ENCODE data around the gene RIT2. TPM values are rescaled to one million over a fixed set of nuclear protein-coding genes. Genes with fewer than 3 reads are reported as not detected.

The RIT2 gene
- total RNA-seq, 2 experiments from 2014 or later = not detected

- ChIA-PET POLR2A (no interaction called here), CTCF (no interaction called here)
- H3K36me3 Mint-ChIP-seq (ENCODE audit: low read depth) = no peaks in the 10 kb centered on the region
- H3K4me1 Mint-ChIP-seq (ENCODE audit: low read depth) = no peaks in the 10 kb centered on the region
- H3K27ac Mint-ChIP-seq = no peak overlapping the region
- H3K9me3 Mint-ChIP-seq (ENCODE audit: insufficient read depth) = peaks cover 9% of the 10 kb centered on the region
- ATAC-seq (no peak), DNase-seq (no peak)
- no peak overlapping the region for H3K4me3 Mint-ChIP-seq
- no peaks in the 10 kb centered on the region for H3K27me3 Mint-ChIP-seq (ENCODE audit: low read depth)
Observed at GRCh38 chr18:42909095-42909494, 206.4 kb downstream of the RIT2 start.

GRCh38 chr18:42906761-42907160 lies 208.7 kb downstream of the RIT2 start:
- ATAC-seq = no peak
- Mint-ChIP-seq H3K27me3 (ENCODE audit: low read depth) (no peaks in the 10 kb centered on the region), H3K27ac (no peak overlapping the region), H3K4me1 (ENCODE audit: low read depth) (no peaks in the 10 kb centered on the region), H3K4me3 (no peak overlapping the region), H3K9me3 (ENCODE audit: insufficient read depth) (peaks cover 6% of the 10 kb centered on the region), H3K36me3 (ENCODE audit: low read depth) (no peaks in the 10 kb centered on the region)
- no peak for DNase-seq
- CTCF ChIA-PET = no interaction called here
- POLR2A ChIA-PET = no interaction called here

- DNase-seq (no peak), ATAC-seq (no peak)
- ChIA-PET CTCF (no interaction called here), POLR2A (no interaction called here)
- no peaks in the 10 kb centered on the region for H3K27me3 Mint-ChIP-seq (ENCODE audit: low read depth)
- H3K4me3 Mint-ChIP-seq = no peak overlapping the region
- no peaks in the 10 kb centered on the region for H3K9me3 Mint-ChIP-seq (ENCODE audit: insufficient read depth)
- H3K4me1 Mint-ChIP-seq (ENCODE audit: low read depth) = no peaks in the 10 kb centered on the region
- no peak overlapping the region for H3K27ac Mint-ChIP-seq
- no peaks in the 10 kb centered on the region for H3K36me3 Mint-ChIP-seq (ENCODE audit: low read depth)
Observed at GRCh38 chr18:42901161-42901560, 214.3 kb downstream of the RIT2 start.

GRCh38 chr18:42893977-42894376 lies 221.5 kb downstream of the RIT2 start:
- H3K4me1 Mint-ChIP-seq (ENCODE audit: low read depth) = no peaks in the 10 kb centered on the region

GRCh38 chr18:42892181-42892580 lies 223.3 kb downstream of the RIT2 start:
- no peaks in the 10 kb centered on the region for H3K9me3 Mint-ChIP-seq (ENCODE audit: insufficient read depth)
- H3K4me3 Mint-ChIP-seq = no peak overlapping the region
- H3K36me3 Mint-ChIP-seq (ENCODE audit: low read depth) = no peaks in the 10 kb centered on the region
- POLR2A ChIA-PET = no interaction called here
- H3K27ac Mint-ChIP-seq = no peak overlapping the region
- no peak for DNase-seq
- H3K27me3 Mint-ChIP-seq (ENCODE audit: low read depth) = no peaks in the 10 kb centered on the region
- no peaks in the 10 kb centered on the region for H3K4me1 Mint-ChIP-seq (ENCODE audit: low read depth)
- CTCF ChIA-PET = no interaction called here
- ATAC-seq = no peak

More at GRCh38 chr18:42893977-42894376, 221.5 kb downstream of the RIT2 start:
- Mint-ChIP-seq H3K27me3 (ENCODE audit: low read depth) (no peaks in the 10 kb centered on the region), H3K4me3 (no peak overlapping the region), H3K9me3 (ENCODE audit: insufficient read depth) (no peaks in the 10 kb centered on the region), H3K27ac (no peak overlapping the region), H3K36me3 (ENCODE audit: low read depth) (no peaks in the 10 kb centered on the region)
- ATAC-seq (no peak), DNase-seq (no peak)
- POLR2A ChIA-PET = no interaction called here
- CTCF ChIA-PET = no interaction called here

GRCh38 chr18:42891705-42892104 lies 223.8 kb downstream of the RIT2 start:
- H3K27me3 Mint-ChIP-seq (ENCODE audit: low read depth) = no peaks in the 10 kb centered on the region
- H3K9me3 Mint-ChIP-seq (ENCODE audit: insufficient read depth) = no peaks in the 10 kb centered on the region
- POLR2A ChIA-PET = no interaction called here
- ATAC-seq (no peak), DNase-seq (no peak)
- no peaks in the 10 kb centered on the region for H3K4me1 Mint-ChIP-seq (ENCODE audit: low read depth)
- no peak overlapping the region for H3K27ac Mint-ChIP-seq
- H3K36me3 Mint-ChIP-seq (ENCODE audit: low read depth) = no peaks in the 10 kb centered on the region
- CTCF ChIA-PET = no interaction called here
- H3K4me3 Mint-ChIP-seq = no peak overlapping the region

- no peaks in the 10 kb centered on the region for H3K27me3 Mint-ChIP-seq (ENCODE audit: low read depth)
- POLR2A ChIA-PET = no interaction called here
- peaks cover 5% of the 10 kb centered on the region for H3K9me3 Mint-ChIP-seq (ENCODE audit: insufficient read depth)
- CTCF ChIA-PET = no interaction called here
- no peak overlapping the region for H3K4me3 Mint-ChIP-seq
- no peak for ATAC-seq
- H3K4me1 Mint-ChIP-seq (ENCODE audit: low read depth) = no peaks in the 10 kb centered on the region
- H3K36me3 Mint-ChIP-seq (ENCODE audit: low read depth) = no peaks in the 10 kb centered on the region
- no peak for DNase-seq
- H3K27ac Mint-ChIP-seq = no peak overlapping the region
Observed at GRCh38 chr18:42883169-42883568, 232.3 kb downstream of the RIT2 start.

GRCh38 chr18:42882122-42882521 lies 233.4 kb downstream of the RIT2 start:
- DNase-seq (no peak), ATAC-seq (no peak)
- Mint-ChIP-seq H3K9me3 (ENCODE audit: insufficient read depth) (peaks cover 5% of the 10 kb centered on the region), H3K36me3 (ENCODE audit: low read depth) (no peaks in the 10 kb centered on the region), H3K4me1 (ENCODE audit: low read depth) (no peaks in the 10 kb centered on the region), H3K27ac (no peak overlapping the region), H3K4me3 (no peak overlapping the region), H3K27me3 (ENCODE audit: low read depth) (no peaks in the 10 kb centered on the region)
- POLR2A ChIA-PET = no interaction called here
- CTCF ChIA-PET = no interaction called here

GRCh38 chr18:42872838-42873237 lies 242.6 kb downstream of the RIT2 start:
- no peak for ATAC-seq
- no peaks in the 10 kb centered on the region for H3K9me3 Mint-ChIP-seq (ENCODE audit: insufficient read depth)

GRCh38 chr18:42864876-42865275 lies 250.6 kb downstream of the RIT2 start:
- Mint-ChIP-seq H3K4me3 (no peak overlapping the region), H3K4me1 (ENCODE audit: low read depth) (no peaks in the 10 kb centered on the region), H3K9me3 (ENCODE audit: insufficient read depth) (peaks cover 7% of the 10 kb centered on the region), H3K27me3 (ENCODE audit: low read depth) (no peaks in the 10 kb centered on the region), H3K27ac (no peak overlapping the region), H3K36me3 (ENCODE audit: low read depth) (no peaks in the 10 kb centered on the region)
- ChIA-PET CTCF (no interaction called here), POLR2A (no interaction called here)
- no peak for DNase-seq
- no peak for ATAC-seq

More at GRCh38 chr18:42872838-42873237, 242.6 kb downstream of the RIT2 start:
- no peak overlapping the region for H3K4me3 Mint-ChIP-seq
- no peak overlapping the region for H3K27ac Mint-ChIP-seq
- no peaks in the 10 kb centered on the region for H3K36me3 Mint-ChIP-seq (ENCODE audit: low read depth)
- CTCF ChIA-PET = no interaction called here
- DNase-seq = no peak
- H3K4me1 Mint-ChIP-seq (ENCODE audit: low read depth) = no peaks in the 10 kb centered on the region
- POLR2A ChIA-PET = no interaction called here
- no peaks in the 10 kb centered on the region for H3K27me3 Mint-ChIP-seq (ENCODE audit: low read depth)

- POLR2A ChIA-PET = no interaction called here
- ATAC-seq (no peak), DNase-seq (no peak)
- Mint-ChIP-seq H3K27ac (no peak overlapping the region), H3K4me3 (no peak overlapping the region), H3K27me3 (ENCODE audit: low read depth) (no peaks in the 10 kb centered on the region), H3K36me3 (ENCODE audit: low read depth) (no peaks in the 10 kb centered on the region), H3K4me1 (ENCODE audit: low read depth) (no peaks in the 10 kb centered on the region), H3K9me3 (ENCODE audit: insufficient read depth) (peaks cover 7% of the 10 kb centered on the region)
- CTCF ChIA-PET = no interaction called here
Observed at GRCh38 chr18:42861271-42861670, 254.2 kb downstream of the RIT2 start.

- Mint-ChIP-seq H3K27me3 (ENCODE audit: low read depth) (no peaks in the 10 kb centered on the region), H3K36me3 (ENCODE audit: low read depth) (no peaks in the 10 kb centered on the region), H3K27ac (no peak overlapping the region), H3K4me1 (ENCODE audit: low read depth) (no peaks in the 10 kb centered on the region), H3K4me3 (no peak overlapping the region), H3K9me3 (ENCODE audit: insufficient read depth) (peaks cover 7% of the 10 kb centered on the region)
- DNase-seq (no peak), ATAC-seq (no peak)
- POLR2A ChIA-PET = no interaction called here
- CTCF ChIA-PET = no interaction called here
Observed at GRCh38 chr18:42860548-42860947, 254.9 kb downstream of the RIT2 start.

GRCh38 chr18:42860011-42860410 lies 255.5 kb downstream of the RIT2 start:
- H3K36me3 Mint-ChIP-seq (ENCODE audit: low read depth) = no peaks in the 10 kb centered on the region
- H3K27me3 Mint-ChIP-seq (ENCODE audit: low read depth) = no peaks in the 10 kb centered on the region
- H3K4me1 Mint-ChIP-seq (ENCODE audit: low read depth) = no peaks in the 10 kb centered on the region
- peaks cover 8% of the 10 kb centered on the region for H3K9me3 Mint-ChIP-seq (ENCODE audit: insufficient read depth)
- ChIA-PET CTCF (no interaction called here), POLR2A (no interaction called here)
- DNase-seq = no peak
- no peak overlapping the region for H3K27ac Mint-ChIP-seq
- ATAC-seq = no peak
- no peak overlapping the region for H3K4me3 Mint-ChIP-seq
